MM.1S (cell line): Measurements from ENCODE around the gene AMBRA1.

Experiments
- DNase-seq: peaks from one replicate; pipeline ENCODE4 v3.0.0-alpha.2; 2015
- H2AFZ ChIP-seq: fragments of 300-600 bp; sonication (generic); 2 replicates; pipeline ENCODE4 v1.6.0; 2016; ENCODE audit warnings: antibody characterized with exemption, low read length
- H3F3A ChIP-seq: fragments of 300-600 bp; sonication (generic); 2 replicates; pipeline ENCODE4 v1.6.1; 2016; ENCODE audit warnings: mild to moderate bottlenecking, antibody characterized with exemption, low read length, moderate library complexity, mixed read lengths; ENCODE audit not compliant: insufficient read depth
- H3K27ac ChIP-seq: fragments of 300-600 bp; sonication (generic); 2 replicates; pipeline ENCODE4 v1.5.1; 2016; ENCODE audit warnings: mild to moderate bottlenecking, low read length
- H3K27me3 ChIP-seq: fragments of 300-600 bp; sonication (generic); replicated peaks from 2 replicates; pipeline ENCODE4 v1.6.0; 2016; ENCODE audit warnings: low read length; ENCODE audit not compliant: insufficient read depth
- H3K36me3 ChIP-seq: fragments of 300-600 bp; sonication (generic); replicated peaks from 2 replicates; pipeline ENCODE4 v1.6.1; 2016; ENCODE audit warnings: mild to moderate bottlenecking, low read length, mixed read lengths; ENCODE audit not compliant: insufficient read depth
- H3K4me1 ChIP-seq: fragments of 300-600 bp; sonication (generic); 2 replicates; pipeline ENCODE4 v1.6.1; 2016; ENCODE audit warnings: low read length, mixed read lengths
- H3K4me2 ChIP-seq: fragments of 300-600 bp; sonication (generic); 2 replicates; pipeline ENCODE4 v1.6.0; 2016; ENCODE audit warnings: low read depth, low read length
- H3K4me3 ChIP-seq: fragments of 300-600 bp; sonication (generic); 2 replicates; pipeline ENCODE4 v1.5.1; 2016; ENCODE audit warnings: low read length, mixed read lengths
- H3K79me2 ChIP-seq: fragments of 300-600 bp; sonication (generic); 2 replicates; pipeline ENCODE4 v1.6.1; 2016; ENCODE audit warnings: mixed run types, low read length, mixed read lengths
- H3K9ac ChIP-seq: fragments of 300-600 bp; sonication (generic); 2 replicates; pipeline ENCODE4 v1.6.1; 2016; ENCODE audit warnings: low read length, mixed read lengths
- H3K9me2 ChIP-seq: fragments of 300-600 bp; sonication (generic); replicated peaks from 2 replicates; pipeline ENCODE4 v1.6.1; 2016; ENCODE audit warnings: mild to moderate bottlenecking, low read length, mixed read lengths; ENCODE audit not compliant: insufficient read depth
- H3K9me3 ChIP-seq: fragments of 300-600 bp; sonication (generic); replicated peaks from 2 replicates; pipeline ENCODE4 v1.6.1; 2016; ENCODE audit warnings: mild to moderate bottlenecking, low read length, mixed read lengths; ENCODE audit not compliant: insufficient read depth
- H4K20me1 ChIP-seq: fragments of 300-600 bp; sonication (generic); 2 replicates; pipeline ENCODE4 v1.6.1; 2016; ENCODE audit warnings: mild to moderate bottlenecking, low read length, moderate library complexity, mixed read lengths; ENCODE audit not compliant: insufficient read depth
- EZH2 ChIP-seq: fragments of 300-600 bp; sonication (generic); optimal IDR thresholded peaks from 2 replicates; pipeline ENCODE3; 2017; ENCODE audit warnings: low read depth, mild to moderate bottlenecking, antibody characterized with exemption, low read length, mixed read lengths
- EZH2phosphoT487 ChIP-seq: fragments of 300-600 bp; sonication (generic); IDR thresholded peaks from 2 replicates; pipeline ENCODE4 v1.6.1; 2018; ENCODE audit warnings: antibody characterized with exemption, low read length
- TF ChIP-seq, protein P1 (sequence below): fragments of 300-600 bp; sonication (generic); IDR thresholded peaks from 2 replicates; pipeline ENCODE4 v1.5.1; 2016; ENCODE audit warnings: antibody characterized with exemption, low read length, mixed read lengths

The AMBRA1 gene

DNA sequence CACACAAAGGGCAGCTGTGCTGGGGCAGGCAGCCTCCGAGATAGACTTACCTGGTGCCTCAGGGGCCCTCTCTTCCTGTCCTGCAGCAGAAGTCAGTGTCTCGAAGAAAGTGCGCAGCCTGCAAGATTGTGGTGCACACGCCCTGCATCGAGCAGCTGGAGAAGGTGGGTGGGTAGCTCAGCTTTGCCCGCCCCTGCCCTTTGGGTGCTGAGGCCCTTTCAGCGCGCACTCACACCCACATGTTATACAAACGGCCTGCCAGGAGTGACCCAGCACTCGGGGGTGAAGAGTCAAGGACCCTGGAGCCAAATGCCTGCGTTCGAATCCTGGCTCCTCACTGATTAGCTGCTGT is 225.9 kb downstream of the AMBRA1 start:
- Histone ChIP-seq H3K4me1 (no peaks in the 10 kb centered on the region), H3K9me3 (no peaks in the 10 kb centered on the region), H2AFZ (no peak overlapping the region), H3K79me2 (peaks cover 2% of the 10 kb centered on the region; the same call in 1 of the 2 replicates), H3K9me2 (no peaks in the 10 kb centered on the region), H3K27me3 (no peaks in the 10 kb centered on the region), H3K36me3 (no peaks in the 10 kb centered on the region), H3K9ac (no peak overlapping the region), H3K4me2 (no peak overlapping the region), H3K4me3 (no peak overlapping the region), H3K27ac (no peak overlapping the region), H3F3A (no peaks in the 10 kb centered on the region), H4K20me1 (no peaks in the 10 kb centered on the region)
- no peak for TF ChIP-seq EZH2phosphoT487
- no peak for TF ChIP-seq EZH2
- TF ChIP-seq, protein P1, sequence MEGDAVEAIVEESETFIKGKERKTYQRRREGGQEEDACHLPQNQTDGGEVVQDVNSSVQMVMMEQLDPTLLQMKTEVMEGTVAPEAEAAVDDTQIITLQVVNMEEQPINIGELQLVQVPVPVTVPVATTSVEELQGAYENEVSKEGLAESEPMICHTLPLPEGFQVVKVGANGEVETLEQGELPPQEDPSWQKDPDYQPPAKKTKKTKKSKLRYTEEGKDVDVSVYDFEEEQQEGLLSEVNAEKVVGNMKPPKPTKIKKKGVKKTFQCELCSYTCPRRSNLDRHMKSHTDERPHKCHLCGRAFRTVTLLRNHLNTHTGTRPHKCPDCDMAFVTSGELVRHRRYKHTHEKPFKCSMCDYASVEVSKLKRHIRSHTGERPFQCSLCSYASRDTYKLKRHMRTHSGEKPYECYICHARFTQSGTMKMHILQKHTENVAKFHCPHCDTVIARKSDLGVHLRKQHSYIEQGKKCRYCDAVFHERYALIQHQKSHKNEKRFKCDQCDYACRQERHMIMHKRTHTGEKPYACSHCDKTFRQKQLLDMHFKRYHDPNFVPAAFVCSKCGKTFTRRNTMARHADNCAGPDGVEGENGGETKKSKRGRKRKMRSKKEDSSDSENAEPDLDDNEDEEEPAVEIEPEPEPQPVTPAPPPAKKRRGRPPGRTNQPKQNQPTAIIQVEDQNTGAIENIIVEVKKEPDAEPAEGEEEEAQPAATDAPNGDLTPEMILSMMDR, result no peak
- no peak for DNase-seq

DNA sequence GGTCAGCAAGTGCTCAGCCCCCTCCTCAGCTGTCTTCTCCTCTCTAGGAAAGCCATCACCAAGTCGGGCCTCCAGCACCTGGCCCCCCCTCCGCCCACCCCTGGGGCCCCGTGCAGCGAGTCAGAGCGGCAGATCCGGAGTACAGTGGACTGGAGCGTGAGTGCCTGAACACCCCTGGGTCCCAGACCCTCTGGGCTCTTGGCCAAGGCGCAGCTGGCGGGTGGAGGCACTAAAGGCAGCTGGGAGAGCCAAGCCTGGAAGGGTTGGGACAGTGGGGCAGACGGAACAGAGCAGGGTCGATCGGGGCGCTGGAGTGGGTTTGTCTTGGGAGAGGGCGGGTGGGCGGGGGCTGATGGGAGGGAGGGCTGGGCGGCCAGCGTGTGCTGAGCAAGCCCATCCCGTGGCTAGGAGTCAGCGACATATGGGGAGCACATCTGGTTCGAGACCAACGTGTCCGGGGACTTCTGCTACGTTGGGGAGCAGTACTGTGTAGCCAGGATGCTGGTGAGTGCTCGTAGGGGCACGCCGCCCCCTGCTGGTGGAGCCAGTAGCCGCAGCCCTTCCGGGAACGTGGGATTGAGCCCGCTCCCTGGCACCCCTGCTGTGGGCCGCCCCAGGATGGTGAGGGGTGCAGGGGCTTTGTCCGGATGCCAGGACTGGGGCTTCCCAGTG is 226.4 kb downstream of the AMBRA1 start:
- no peak overlapping the region for H3K4me2 ChIP-seq
- H3K4me1 ChIP-seq, result no peaks in the 10 kb centered on the region
- no peaks in the 10 kb centered on the region for H4K20me1 ChIP-seq
- no peak for DNase-seq
- H3K9me2 ChIP-seq, result no peaks in the 10 kb centered on the region
- no peak for TF ChIP-seq EZH2
- TF ChIP-seq, protein P1, result peak; percentile 59
- H3F3A ChIP-seq, result no peaks in the 10 kb centered on the region
- no peaks in the 10 kb centered on the region for H3K36me3 ChIP-seq
- H3K79me2 ChIP-seq, result peaks cover 7% of the 10 kb centered on the region; the same call in 1 of the 2 replicates
- H3K27me3 ChIP-seq, result no peaks in the 10 kb centered on the region
- no peak overlapping the region for H3K4me3 ChIP-seq
- no peaks in the 10 kb centered on the region for H3K9me3 ChIP-seq
- no peak overlapping the region for H3K27ac ChIP-seq
- no peak overlapping the region for H3K9ac ChIP-seq
- no peak overlapping the region for H2AFZ ChIP-seq

DNA sequence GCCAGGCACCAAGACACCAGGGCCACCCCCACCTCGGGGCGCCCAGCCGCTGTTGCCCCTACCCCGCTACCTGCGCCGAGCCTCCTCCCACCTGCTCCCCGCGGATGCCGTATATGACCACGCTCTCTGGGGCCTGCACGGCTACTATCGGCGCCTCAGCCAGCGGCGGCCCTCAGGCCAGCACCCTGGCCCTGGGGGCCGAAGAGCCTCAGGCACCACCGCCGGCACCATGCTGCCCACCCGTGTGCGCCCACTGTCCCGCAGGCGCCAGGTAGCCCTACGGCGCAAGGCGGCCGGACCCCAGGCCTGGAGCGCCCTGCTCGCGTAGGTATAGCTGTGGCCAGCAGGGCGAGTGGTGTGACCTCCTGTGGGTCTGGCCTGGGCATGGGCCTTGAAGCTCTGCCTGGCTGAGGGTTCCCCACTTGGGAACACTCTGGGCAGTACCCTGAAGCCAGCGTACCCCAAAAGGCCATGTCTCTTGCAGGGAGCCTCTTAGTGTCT is 227.1 kb downstream of the AMBRA1 start:
- Histone ChIP-seq H3K4me2 (no peak overlapping the region), H3K36me3 (no peaks in the 10 kb centered on the region), H3K79me2 (peaks cover 13% of the 10 kb centered on the region), H2AFZ (no peak overlapping the region), H3K27me3 (no peaks in the 10 kb centered on the region), H3K9me3 (no peaks in the 10 kb centered on the region), H3K4me3 (no peak overlapping the region), H3F3A (no peaks in the 10 kb centered on the region), H3K9me2 (no peaks in the 10 kb centered on the region), H3K27ac (no peak overlapping the region), H4K20me1 (no peaks in the 10 kb centered on the region), H3K4me1 (no peaks in the 10 kb centered on the region), H3K9ac (no peak overlapping the region)
- no peak for DNase-seq
- TF ChIP-seq EZH2phosphoT487 (no peak), EZH2 (no peak)
- TF ChIP-seq, protein P1, result no peak
